Colonic mucosa (tissue), 4 donors: ENCODE results near the gene PTGR1. TPM values are rescaled to one million over a fixed set of nuclear protein-coding genes. Genes with fewer than 3 reads are reported as not detected.

Experiments used
- DNase-seq: peaks from one replicate; pipeline ENCODE4 v3.0.0-alpha.2; 2020
- H3K27ac ChIP-seq: fragments of 200-600 bp; one replicate; pipeline ENCODE4 v1.8.0; 2021
- H3K27me3 ChIP-seq: fragments of 200-600 bp; one replicate; pipeline ENCODE4 v1.8.0; 2021
- H3K36me3 ChIP-seq: fragments of 200-600 bp; one replicate; pipeline ENCODE4 v1.8.0; 2021
- H3K4me1 ChIP-seq: fragments of 200-600 bp; one replicate; pipeline ENCODE4 v1.8.0; 2021; ENCODE audit warnings: mild to moderate bottlenecking
- H3K4me3 ChIP-seq: fragments of 200-600 bp; one replicate; pipeline ENCODE4 v1.8.0; 2021
- H3K9ac ChIP-seq, 2 donors: one replicate each; pipeline ENCODE4 v1.7.0; 2013; ENCODE audit warnings: control low read depth in 2 of 2, low read depth in 2 of 2, low read length in 2 of 2
- H3K9me3 ChIP-seq: fragments of 200-600 bp; one replicate; pipeline ENCODE4 v1.8.0; 2021
- CTCF ChIP-seq: fragments of 200-600 bp; IDR thresholded peaks from one replicate; pipeline ENCODE4 v1.8.0; 2022; ENCODE audit warnings: antibody characterized with exemption, mild to moderate bottlenecking
- intact Hi-C: fragments of 100-400 bp; cut with DNase I; formaldehyde crosslinking; loops from one replicate; pipeline ENCODE4 v1.14.1; 2022
- total RNA-seq, 2 donors: library from RNA; stranded (reverse); fragmentation: NEBNext Ultra II Directional in 1 of 2; extraction: Animal tissue kit (Norgen Biotek cat#: 25700) in 1 of 2; gene quantifications; one replicate each; pipeline ENCODE4 v1.2.1, GENCODE V29; 2021
- donor health status: healthy.
- donor health status: DM: no; HTN: no; CAD: no.
- donor health status: DM: no; HTN: no; CAD: no.

Gene PTGR1
- total RNA-seq, 2 donors from 2014 or later: 55.6 to 85.3 TPM

- TF ChIP-seq CTCF: no peak
- intact Hi-C loops: no loop called here
- Histone ChIP-seq H3K9ac (no peak overlapping the region), H3K27me3 (no peaks in the 10 kb centered on the region), H3K4me3 (no peak overlapping the region), H3K27ac (no peak overlapping the region), H3K36me3 (no peaks in the 10 kb centered on the region), H3K4me1 (no peaks in the 10 kb centered on the region), H3K9me3 (no peaks in the 10 kb centered on the region)
- no peak for DNase-seq
These were observed 44.8 kb upstream of the PTGR1 start for GRCh38 chr9:111644195-111644772.

GRCh38 chr9:111637421-111637950 lies 38.0 kb upstream of the PTGR1 start:
- no peak overlapping the region for H3K9ac ChIP-seq
- peaks cover 20% of the 10 kb centered on the region for H3K4me1 ChIP-seq
- no peak for DNase-seq
- H3K27ac ChIP-seq: no peak overlapping the region
- H3K9me3 ChIP-seq: no peaks in the 10 kb centered on the region
- no peak for TF ChIP-seq CTCF
- H3K36me3 ChIP-seq: no peaks in the 10 kb centered on the region
- intact Hi-C loops: no loop called here
- no peaks in the 10 kb centered on the region for H3K27me3 ChIP-seq
- H3K4me3 ChIP-seq: no peak overlapping the region

GRCh38 chr9:111634860-111635259 lies 35.4 kb upstream of the PTGR1 start:
- Histone ChIP-seq H3K4me3 (no peak overlapping the region), H3K9ac (no peak overlapping the region), H3K27me3 (no peaks in the 10 kb centered on the region), H3K9me3 (no peaks in the 10 kb centered on the region), H3K36me3 (no peaks in the 10 kb centered on the region), H3K27ac (no peak overlapping the region), H3K4me1 (peaks cover 20% of the 10 kb centered on the region)
- intact Hi-C loops: no loop called here
- no peak for TF ChIP-seq CTCF
- DNase-seq: no peak

GRCh38 chr9:111633389-111633736 lies 33.9 kb upstream of the PTGR1 start:
- no peak for DNase-seq
- no peaks in the 10 kb centered on the region for H3K27me3 ChIP-seq
- H3K4me1 ChIP-seq: peaks cover 20% of the 10 kb centered on the region
- H3K36me3 ChIP-seq: no peaks in the 10 kb centered on the region
- no peak for TF ChIP-seq CTCF
- no peak overlapping the region for H3K4me3 ChIP-seq
- no peak overlapping the region for H3K9ac ChIP-seq
- no peak overlapping the region for H3K27ac ChIP-seq
- intact Hi-C loops: no loop called here
- H3K9me3 ChIP-seq: no peaks in the 10 kb centered on the region

GRCh38 chr9:111632695-111633388 lies 33.4 kb upstream of the PTGR1 start:
- no peaks in the 10 kb centered on the region for H3K9me3 ChIP-seq
- no peak for TF ChIP-seq CTCF
- peaks cover 20% of the 10 kb centered on the region for H3K4me1 ChIP-seq
- no peak overlapping the region for H3K9ac ChIP-seq
- intact Hi-C loops: no loop called here
- H3K27ac ChIP-seq: peak overlapping the region; percentile 28
- DNase-seq: peak; percentile 66
- no peaks in the 10 kb centered on the region for H3K36me3 ChIP-seq
- no peak overlapping the region for H3K4me3 ChIP-seq
- no peaks in the 10 kb centered on the region for H3K27me3 ChIP-seq
